GM23338 (cell line): ENCODE results near the gene PPP2R5E. TPM values are rescaled to one million over a fixed set of nuclear protein-coding genes. Genes with fewer than 3 reads are reported as not detected.

Experiments
- ATAC-seq: fragments of 200-7000 bp; cut with Tn5 transposase; 3 replicates; pipeline ENCODE4 v1.9.1; 2020
- DNase-seq: peaks from one replicate; pipeline ENCODE4 v3.0.0-alpha.2; 2015; ENCODE audit warnings: low spot score
- H2AFZ ChIP-seq: fragments of 200-600 bp; sonication (generic); 2 replicates; pipeline ENCODE4 v1.8.0; 2016; ENCODE audit warnings: antibody characterized with exemption, mild to moderate bottlenecking, moderate library complexity
- H3F3A ChIP-seq: fragments of 200-600 bp; sonication (generic); replicated peaks from 2 replicates; pipeline ENCODE4 v1.8.0; 2017; ENCODE audit warnings: antibody characterized with exemption, mixed run types, low read depth
- H3K27ac ChIP-seq: fragments of 200-600 bp; sonication (generic); 2 replicates; pipeline ENCODE4 v1.6.1; 2016; ENCODE audit warnings: low read depth
- H3K27me3 ChIP-seq: fragments of 200-600 bp; sonication (generic); 2 replicates; pipeline ENCODE4 v1.8.0; 2016; ENCODE audit warnings: mild to moderate bottlenecking, mixed run types, moderate library complexity; ENCODE audit not compliant: insufficient read depth
- H3K36me3 ChIP-seq: fragments of 200-600 bp; sonication (generic); 2 replicates; pipeline ENCODE4 v1.8.0; 2016; ENCODE audit warnings: mild to moderate bottlenecking; ENCODE audit not compliant: insufficient read depth
- H3K4me1 ChIP-seq: fragments of 200-600 bp; sonication (generic); 2 replicates; pipeline ENCODE4 v1.8.0; 2016; ENCODE audit warnings: mild to moderate bottlenecking, moderate library complexity; ENCODE audit not compliant: insufficient read depth
- H3K4me2 ChIP-seq: fragments of 200-600 bp; sonication (generic); 2 replicates; pipeline ENCODE4 v1.7.1; 2017; ENCODE audit warnings: mixed run types
- H3K4me3 ChIP-seq: fragments of 200-600 bp; sonication (generic); 2 replicates; pipeline ENCODE4 v1.6.1; 2016; ENCODE audit warnings: mixed run types
- H3K79me2 ChIP-seq: fragments of 200-600 bp; sonication (generic); replicated peaks from 2 replicates; pipeline ENCODE4 v1.8.0; 2017; ENCODE audit warnings: mild to moderate bottlenecking; ENCODE audit not compliant: insufficient read depth
- H3K9me2 ChIP-seq: fragments of 200-600 bp; sonication (generic); 2 replicates; pipeline ENCODE4 v1.8.0; 2017; ENCODE audit not compliant: insufficient read depth
- H4K20me1 ChIP-seq: fragments of 200-600 bp; sonication (generic); replicated peaks from 2 replicates; pipeline ENCODE4 v1.8.0; 2017; ENCODE audit warnings: mild to moderate bottlenecking; ENCODE audit not compliant: insufficient read depth
- H3K27ac Mint-ChIP-seq: 2 replicates; pipeline ENCODE4 v1.8.0; 2020; ENCODE audit warnings: inconsistent platforms, mild to moderate bottlenecking, moderate library complexity, mixed read lengths
- H3K27me3 Mint-ChIP-seq: 3 replicates; pipeline ENCODE4 v1.8.0; 2022; ENCODE audit warnings: low read depth, mild to moderate bottlenecking, moderate library complexity, mixed read lengths, inconsistent platforms; ENCODE audit not compliant: insufficient read depth, poor library complexity
- H3K36me3 Mint-ChIP-seq: 3 replicates; pipeline ENCODE4 v1.8.0; 2021; ENCODE audit warnings: low read depth, mild to moderate bottlenecking, inconsistent platforms, moderate library complexity, mixed read lengths
- H3K4me1 Mint-ChIP-seq: 3 replicates; pipeline ENCODE4 v1.8.0; 2020; ENCODE audit warnings: mild to moderate bottlenecking, inconsistent platforms, mixed read lengths
- H3K4me3 Mint-ChIP-seq: 3 replicates; pipeline ENCODE4 v1.8.0; 2021; ENCODE audit warnings: moderate library complexity, mild to moderate bottlenecking, inconsistent platforms, mixed read lengths
- H3K9me3 Mint-ChIP-seq: 3 replicates; pipeline ENCODE4 v1.8.0; 2020; ENCODE audit warnings: moderate library complexity, mild to moderate bottlenecking, inconsistent platforms, mixed read lengths
- CREB1 ChIP-seq: fragments of 250-450 bp; sonication (Bioruptor Pico); IDR thresholded peaks from 2 replicates; pipeline ENCODE4 v1.5.0; 2020; ENCODE audit warnings: low read depth, mild to moderate bottlenecking, moderate library complexity
- EZH2 ChIP-seq: fragments of 200-600 bp; sonication (generic); IDR thresholded peaks from one replicate; pipeline ENCODE4 v1.8.0; 2017; ENCODE audit warnings: antibody characterized with exemption, mild to moderate bottlenecking, low read depth; ENCODE audit not compliant: unreplicated experiment
- EZH2phosphoT487 ChIP-seq: fragments of 200-600 bp; sonication (generic); IDR thresholded peaks from one replicate; pipeline ENCODE4 v1.8.1; 2018; ENCODE audit warnings: antibody characterized with exemption; ENCODE audit not compliant: unreplicated experiment
- NANOG ChIP-seq: IDR thresholded peaks from 2 replicates; pipeline ENCODE4 v1.6.1; 2016; ENCODE audit warnings: antibody characterized with exemption, borderline replicate concordance
- POLR2AphosphoS5 ChIP-seq: IDR thresholded peaks from 2 replicates; pipeline ENCODE4 v1.6.1; 2016; ENCODE audit warnings: antibody characterized with exemption, low read depth
- ZNF331 ChIP-seq: fragments of 250-450 bp; sonication (Bioruptor Pico); IDR thresholded peaks from 2 replicates; pipeline ENCODE4 v1.5.0; 2020; ENCODE audit warnings: low read depth, mild to moderate bottlenecking, moderate library complexity
- polyA plus RNA-seq: library from polyadenylated mRNA; unstranded; fragments of >200 nt; fragmentation: Nextera tagmentation; extraction: Ambion mirVana; gene quantifications from 2 replicates; pipeline ENCODE4 v1.2.1, GENCODE V29; 2016
- total RNA-seq: library from RNA; depleted of rRNA; stranded (reverse); fragments of >200 nt; shearing (Covaris generic); gene quantifications from 2 replicates; pipeline ENCODE4 v1.2.3, GENCODE V29; 2014
- TF ChIP-seq, protein P1 (sequence below): fragments of 250-450 bp; sonication (Bioruptor Pico); IDR thresholded peaks from 2 replicates; pipeline ENCODE4 v1.5.0; 2020; ENCODE audit warnings: mild to moderate bottlenecking, moderate library complexity
- TF ChIP-seq, protein P2 (sequence below): IDR thresholded peaks from 2 replicates; pipeline ENCODE4 v1.6.1; 2016; ENCODE audit warnings: antibody characterized with exemption
- TF ChIP-seq, protein P3 (sequence below): IDR thresholded peaks from one replicate; pipeline ENCODE4 v1.6.1; 2018; ENCODE audit warnings: antibody characterized with exemption; ENCODE audit not compliant: unreplicated experiment

PPP2R5E gene
- total and polyA plus RNA-seq, 2 experiments from 2014 or later: 40.9 to 45.5 TPM

DNA sequence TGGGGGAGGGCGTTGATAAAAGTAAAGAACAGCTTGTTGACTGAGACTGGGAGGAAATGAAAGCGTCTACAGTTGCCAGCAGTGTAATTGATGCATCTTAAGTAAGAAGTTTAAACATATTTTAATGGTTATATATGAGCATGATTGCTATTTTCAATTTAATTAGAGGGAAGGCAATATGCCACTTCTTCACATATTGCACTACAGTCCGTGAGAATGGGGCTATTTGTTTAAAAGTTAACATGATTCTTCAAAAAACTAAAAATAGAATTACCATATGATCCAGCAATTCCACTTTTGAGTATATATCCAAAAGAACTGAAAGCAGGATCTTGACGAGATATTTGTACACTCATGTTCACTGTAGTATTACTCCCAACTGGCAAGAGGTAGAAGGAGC is 38.3 kb upstream of the PPP2R5E start:
- TF ChIP-seq POLR2AphosphoS5 (no peak), ZNF331 (CRISPR knock-in tag) (no peak), CREB1 (no peak), NANOG (no peak), EZH2phosphoT487 (no peak), EZH2 (no peak)
- TF ChIP-seq, protein P1, sequence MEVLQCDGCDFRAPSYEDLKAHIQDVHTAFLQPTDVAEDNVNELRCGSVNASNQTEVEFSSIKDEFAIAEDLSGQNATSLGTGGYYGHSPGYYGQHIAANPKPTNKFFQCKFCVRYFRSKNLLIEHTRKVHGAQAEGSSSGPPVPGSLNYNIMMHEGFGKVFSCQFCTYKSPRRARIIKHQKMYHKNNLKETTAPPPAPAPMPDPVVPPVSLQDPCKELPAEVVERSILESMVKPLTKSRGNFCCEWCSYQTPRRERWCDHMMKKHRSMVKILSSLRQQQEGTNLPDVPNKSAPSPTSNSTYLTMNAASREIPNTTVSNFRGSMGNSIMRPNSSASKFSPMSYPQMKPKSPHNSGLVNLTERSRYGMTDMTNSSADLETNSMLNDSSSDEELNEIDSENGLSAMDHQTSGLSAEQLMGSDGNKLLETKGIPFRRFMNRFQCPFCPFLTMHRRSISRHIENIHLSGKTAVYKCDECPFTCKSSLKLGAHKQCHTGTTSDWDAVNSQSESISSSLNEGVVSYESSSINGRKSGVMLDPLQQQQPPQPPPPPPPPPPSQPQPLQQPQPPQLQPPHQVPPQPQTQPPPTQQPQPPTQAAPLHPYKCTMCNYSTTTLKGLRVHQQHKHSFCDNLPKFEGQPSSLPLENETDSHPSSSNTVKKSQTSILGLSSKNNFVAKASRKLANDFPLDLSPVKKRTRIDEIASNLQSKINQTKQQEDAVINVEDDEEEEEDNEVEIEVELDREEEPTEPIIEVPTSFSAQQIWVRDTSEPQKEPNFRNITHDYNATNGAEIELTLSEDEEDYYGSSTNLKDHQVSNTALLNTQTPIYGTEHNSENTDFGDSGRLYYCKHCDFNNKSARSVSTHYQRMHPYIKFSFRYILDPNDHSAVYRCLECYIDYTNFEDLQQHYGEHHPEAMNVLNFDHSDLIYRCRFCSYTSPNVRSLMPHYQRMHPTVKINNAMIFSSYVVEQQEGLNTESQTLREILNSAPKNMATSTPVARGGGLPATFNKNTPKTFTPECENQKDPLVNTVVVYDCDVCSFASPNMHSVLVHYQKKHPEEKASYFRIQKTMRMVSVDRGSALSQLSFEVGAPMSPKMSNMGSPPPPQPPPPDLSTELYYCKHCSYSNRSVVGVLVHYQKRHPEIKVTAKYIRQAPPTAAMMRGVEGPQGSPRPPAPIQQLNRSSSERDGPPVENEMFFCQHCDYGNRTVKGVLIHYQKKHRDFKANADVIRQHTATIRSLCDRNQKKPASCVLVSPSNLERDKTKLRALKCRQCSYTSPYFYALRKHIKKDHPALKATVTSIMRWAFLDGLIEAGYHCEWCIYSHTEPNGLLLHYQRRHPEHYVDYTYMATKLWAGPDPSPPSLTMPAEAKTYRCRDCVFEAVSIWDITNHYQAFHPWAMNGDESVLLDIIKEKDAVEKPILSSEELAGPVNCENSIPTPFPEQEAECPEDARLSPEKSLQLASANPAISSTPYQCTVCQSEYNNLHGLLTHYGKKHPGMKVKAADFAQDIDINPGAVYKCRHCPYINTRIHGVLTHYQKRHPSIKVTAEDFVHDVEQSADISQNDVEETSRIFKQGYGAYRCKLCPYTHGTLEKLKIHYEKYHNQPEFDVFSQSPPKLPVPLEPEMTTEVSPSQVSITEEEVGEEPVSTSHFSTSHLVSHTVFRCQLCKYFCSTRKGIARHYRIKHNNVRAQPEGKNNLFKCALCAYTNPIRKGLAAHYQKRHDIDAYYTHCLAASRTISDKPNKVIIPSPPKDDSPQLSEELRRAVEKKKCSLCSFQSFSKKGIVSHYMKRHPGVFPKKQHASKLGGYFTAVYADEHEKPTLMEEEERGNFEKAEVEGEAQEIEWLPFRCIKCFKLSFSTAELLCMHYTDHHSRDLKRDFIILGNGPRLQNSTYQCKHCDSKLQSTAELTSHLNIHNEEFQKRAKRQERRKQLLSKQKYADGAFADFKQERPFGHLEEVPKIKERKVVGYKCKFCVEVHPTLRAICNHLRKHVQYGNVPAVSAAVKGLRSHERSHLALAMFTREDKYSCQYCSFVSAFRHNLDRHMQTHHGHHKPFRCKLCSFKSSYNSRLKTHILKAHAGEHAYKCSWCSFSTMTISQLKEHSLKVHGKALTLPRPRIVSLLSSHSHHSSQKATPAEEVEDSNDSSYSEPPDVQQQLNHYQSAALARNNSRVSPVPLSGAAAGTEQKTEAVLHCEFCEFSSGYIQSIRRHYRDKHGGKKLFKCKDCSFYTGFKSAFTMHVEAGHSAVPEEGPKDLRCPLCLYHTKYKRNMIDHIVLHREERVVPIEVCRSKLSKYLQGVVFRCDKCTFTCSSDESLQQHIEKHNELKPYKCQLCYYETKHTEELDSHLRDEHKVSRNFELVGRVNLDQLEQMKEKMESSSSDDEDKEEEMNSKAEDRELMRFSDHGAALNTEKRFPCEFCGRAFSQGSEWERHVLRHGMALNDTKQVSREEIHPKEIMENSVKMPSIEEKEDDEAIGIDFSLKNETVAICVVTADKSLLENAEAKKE (CRISPR knock-in tag): no peak
- TF ChIP-seq, protein P2, sequence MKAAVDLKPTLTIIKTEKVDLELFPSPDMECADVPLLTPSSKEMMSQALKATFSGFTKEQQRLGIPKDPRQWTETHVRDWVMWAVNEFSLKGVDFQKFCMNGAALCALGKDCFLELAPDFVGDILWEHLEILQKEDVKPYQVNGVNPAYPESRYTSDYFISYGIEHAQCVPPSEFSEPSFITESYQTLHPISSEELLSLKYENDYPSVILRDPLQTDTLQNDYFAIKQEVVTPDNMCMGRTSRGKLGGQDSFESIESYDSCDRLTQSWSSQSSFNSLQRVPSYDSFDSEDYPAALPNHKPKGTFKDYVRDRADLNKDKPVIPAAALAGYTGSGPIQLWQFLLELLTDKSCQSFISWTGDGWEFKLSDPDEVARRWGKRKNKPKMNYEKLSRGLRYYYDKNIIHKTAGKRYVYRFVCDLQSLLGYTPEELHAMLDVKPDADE: no peak
- TF ChIP-seq, protein P3, sequence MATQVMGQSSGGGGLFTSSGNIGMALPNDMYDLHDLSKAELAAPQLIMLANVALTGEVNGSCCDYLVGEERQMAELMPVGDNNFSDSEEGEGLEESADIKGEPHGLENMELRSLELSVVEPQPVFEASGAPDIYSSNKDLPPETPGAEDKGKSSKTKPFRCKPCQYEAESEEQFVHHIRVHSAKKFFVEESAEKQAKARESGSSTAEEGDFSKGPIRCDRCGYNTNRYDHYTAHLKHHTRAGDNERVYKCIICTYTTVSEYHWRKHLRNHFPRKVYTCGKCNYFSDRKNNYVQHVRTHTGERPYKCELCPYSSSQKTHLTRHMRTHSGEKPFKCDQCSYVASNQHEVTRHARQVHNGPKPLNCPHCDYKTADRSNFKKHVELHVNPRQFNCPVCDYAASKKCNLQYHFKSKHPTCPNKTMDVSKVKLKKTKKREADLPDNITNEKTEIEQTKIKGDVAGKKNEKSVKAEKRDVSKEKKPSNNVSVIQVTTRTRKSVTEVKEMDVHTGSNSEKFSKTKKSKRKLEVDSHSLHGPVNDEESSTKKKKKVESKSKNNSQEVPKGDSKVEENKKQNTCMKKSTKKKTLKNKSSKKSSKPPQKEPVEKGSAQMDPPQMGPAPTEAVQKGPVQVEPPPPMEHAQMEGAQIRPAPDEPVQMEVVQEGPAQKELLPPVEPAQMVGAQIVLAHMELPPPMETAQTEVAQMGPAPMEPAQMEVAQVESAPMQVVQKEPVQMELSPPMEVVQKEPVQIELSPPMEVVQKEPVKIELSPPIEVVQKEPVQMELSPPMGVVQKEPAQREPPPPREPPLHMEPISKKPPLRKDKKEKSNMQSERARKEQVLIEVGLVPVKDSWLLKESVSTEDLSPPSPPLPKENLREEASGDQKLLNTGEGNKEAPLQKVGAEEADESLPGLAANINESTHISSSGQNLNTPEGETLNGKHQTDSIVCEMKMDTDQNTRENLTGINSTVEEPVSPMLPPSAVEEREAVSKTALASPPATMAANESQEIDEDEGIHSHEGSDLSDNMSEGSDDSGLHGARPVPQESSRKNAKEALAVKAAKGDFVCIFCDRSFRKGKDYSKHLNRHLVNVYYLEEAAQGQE: no peak
- no peaks in the 10 kb centered on the region for H3K4me1 ChIP-seq
- H3K4me3 Mint-ChIP-seq: no peak overlapping the region

More for the DNA sequence above, 38.3 kb upstream of the PPP2R5E start:
- no peak overlapping the region for H3K4me2 ChIP-seq
- H3K27me3 ChIP-seq: no peaks in the 10 kb centered on the region
- Mint-ChIP-seq H3K27ac (no peak overlapping the region), H3K4me1 (no peaks in the 10 kb centered on the region), H3K9me3 (no peaks in the 10 kb centered on the region), H3K36me3 (no peaks in the 10 kb centered on the region), H3K27me3 (peaks cover 1% of the 10 kb centered on the region)
- no peaks in the 10 kb centered on the region for H3F3A ChIP-seq
- H3K36me3 ChIP-seq: no peaks in the 10 kb centered on the region
- no peak overlapping the region for H3K4me3 ChIP-seq
- H3K9me2 ChIP-seq: no peaks in the 10 kb centered on the region
- ATAC-seq (no peak), DNase-seq (no peak)
- no peak overlapping the region for H3K27ac ChIP-seq
- H4K20me1 ChIP-seq: no peaks in the 10 kb centered on the region
- H2AFZ ChIP-seq: 0 out of 2 replicates have a peak overlapping the region, but pooled peaks have one; percentile 20
- no peaks in the 10 kb centered on the region for H3K79me2 ChIP-seq
